GM23338 (cell line): Measurements from ENCODE around the gene VPS35. TPM values are rescaled to one million over a fixed set of nuclear protein-coding genes. Genes with fewer than 3 reads are reported as not detected.

ENCODE experiments used
- CTCF ChIP-seq, 2 experiments: fragments of 200-600 bp in 1 of 2; sonication (generic) in 1 of 2; conservative IDR thresholded peaks; 2 replicates each; pipeline versions ENCODE4 v1.5.1 to v1.6.1; 2016 to 2017; ENCODE audit warnings: antibody characterized with exemption in 2 of 2, low read depth in 2 of 2, mild to moderate bottlenecking in 2 of 2, moderate library complexity in 1 of 2
- ETS1 ChIP-seq: IDR thresholded peaks from 2 replicates; pipeline ENCODE4 v1.6.1; 2016; ENCODE audit warnings: antibody characterized with exemption
- EZH2phosphoT487 ChIP-seq: fragments of 200-600 bp; sonication (generic); IDR thresholded peaks from one replicate; pipeline ENCODE4 v1.8.1; 2018; ENCODE audit warnings: antibody characterized with exemption; ENCODE audit not compliant: unreplicated experiment
- POLR2AphosphoS5 ChIP-seq: IDR thresholded peaks from 2 replicates; pipeline ENCODE4 v1.6.1; 2016; ENCODE audit warnings: antibody characterized with exemption, low read depth
- ZNF114 ChIP-seq: fragments of 250-450 bp; sonication (Bioruptor Pico); IDR thresholded peaks from 2 replicates; pipeline ENCODE4 v1.5.0; 2020; ENCODE audit warnings: mild to moderate bottlenecking, moderate library complexity
- ZNF331 ChIP-seq: fragments of 250-450 bp; sonication (Bioruptor Pico); IDR thresholded peaks from 2 replicates; pipeline ENCODE4 v1.5.0; 2020; ENCODE audit warnings: low read depth, mild to moderate bottlenecking, moderate library complexity
- ZNF462 ChIP-seq: fragments of 250-450 bp; sonication (Bioruptor Pico); IDR thresholded peaks from 2 replicates; pipeline ENCODE4 v1.5.0; 2020; ENCODE audit warnings: mild to moderate bottlenecking, moderate library complexity
- polyA plus RNA-seq: library from polyadenylated mRNA; unstranded; fragments of >200 nt; fragmentation: Nextera tagmentation; extraction: Ambion mirVana; gene quantifications from 2 replicates; pipeline ENCODE4 v1.2.1, GENCODE V29; 2016
- total RNA-seq: library from RNA; depleted of rRNA; stranded (reverse); fragments of >200 nt; shearing (Covaris generic); gene quantifications from 2 replicates; pipeline ENCODE4 v1.2.3, GENCODE V29; 2014

Gene VPS35
- total and polyA plus RNA-seq, 2 experiments from 2014 or later: 31.1 to 40.0 TPM

GRCh38 chr16:46737621-46738214 lies 48.7 kb upstream of the VPS35 start (continued):
- TF ChIP-seq ZNF462 (CRISPR knock-in tag) (no peak), ETS1 (no peak), POLR2AphosphoS5 (no peak), ZNF114 (no peak), EZH2phosphoT487 (no peak), ZNF331 (CRISPR knock-in tag) (no peak), CTCF (conservative IDR thresholded peaks at IDR 0.05; ENCODE audit: low read depth in 2 of 2) (no peak)
